ENCODE data around the gene DYNC1I1.

Gene DYNC1I1

DNA sequence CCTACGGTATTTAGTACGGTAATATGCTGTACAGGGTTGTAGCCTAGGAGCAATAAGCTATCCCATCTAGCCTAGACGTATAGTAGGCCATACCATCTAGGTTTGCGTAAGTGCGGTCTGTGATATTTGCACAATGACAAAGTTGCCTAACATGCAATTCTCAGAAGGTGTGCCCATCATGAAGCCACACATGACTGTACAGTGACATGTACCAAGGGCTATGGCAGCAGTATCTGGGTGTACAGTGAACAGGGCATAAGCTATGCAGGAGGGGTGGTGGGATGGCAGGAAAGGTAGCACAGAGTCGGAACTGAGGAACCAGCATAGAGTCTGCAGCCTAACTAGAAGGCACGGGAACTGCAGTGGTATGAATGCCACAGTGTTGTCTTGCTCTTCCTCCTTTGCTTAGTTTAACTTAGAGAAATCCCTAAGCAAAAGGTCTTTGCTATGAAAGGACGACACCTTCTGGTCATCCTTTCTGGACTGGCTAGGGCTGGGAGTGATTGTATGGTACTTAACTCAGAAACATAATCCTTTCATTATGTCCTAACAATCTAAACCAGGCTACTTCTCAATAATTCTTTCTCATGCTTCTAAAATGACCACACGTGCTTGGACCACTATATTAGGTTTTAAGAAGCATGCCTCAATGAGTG, 93.5 kb downstream of the DYNC1I1 start:
- no peak for DNase-seq

DNA sequence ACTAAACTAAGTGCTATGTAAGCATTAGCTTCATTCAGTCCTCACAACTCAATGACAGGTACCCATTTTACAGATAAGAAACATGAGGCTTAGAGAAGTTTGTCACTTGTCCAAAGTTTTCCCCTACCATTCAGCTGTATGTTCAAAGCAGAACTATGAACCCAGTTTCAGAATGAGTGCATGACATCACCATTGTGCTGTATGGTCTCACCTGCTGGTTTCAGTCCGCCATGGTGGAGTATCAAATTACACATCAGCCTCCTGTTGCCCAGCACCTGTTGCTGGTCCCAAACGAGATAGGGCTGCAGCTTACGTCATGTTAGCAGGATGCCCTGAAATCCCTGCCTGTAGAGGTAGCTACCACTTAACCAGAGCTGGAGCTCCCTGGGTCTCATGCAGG, 95.0 kb downstream of the DYNC1I1 start:
- no peak for DNase-seq

DNA sequence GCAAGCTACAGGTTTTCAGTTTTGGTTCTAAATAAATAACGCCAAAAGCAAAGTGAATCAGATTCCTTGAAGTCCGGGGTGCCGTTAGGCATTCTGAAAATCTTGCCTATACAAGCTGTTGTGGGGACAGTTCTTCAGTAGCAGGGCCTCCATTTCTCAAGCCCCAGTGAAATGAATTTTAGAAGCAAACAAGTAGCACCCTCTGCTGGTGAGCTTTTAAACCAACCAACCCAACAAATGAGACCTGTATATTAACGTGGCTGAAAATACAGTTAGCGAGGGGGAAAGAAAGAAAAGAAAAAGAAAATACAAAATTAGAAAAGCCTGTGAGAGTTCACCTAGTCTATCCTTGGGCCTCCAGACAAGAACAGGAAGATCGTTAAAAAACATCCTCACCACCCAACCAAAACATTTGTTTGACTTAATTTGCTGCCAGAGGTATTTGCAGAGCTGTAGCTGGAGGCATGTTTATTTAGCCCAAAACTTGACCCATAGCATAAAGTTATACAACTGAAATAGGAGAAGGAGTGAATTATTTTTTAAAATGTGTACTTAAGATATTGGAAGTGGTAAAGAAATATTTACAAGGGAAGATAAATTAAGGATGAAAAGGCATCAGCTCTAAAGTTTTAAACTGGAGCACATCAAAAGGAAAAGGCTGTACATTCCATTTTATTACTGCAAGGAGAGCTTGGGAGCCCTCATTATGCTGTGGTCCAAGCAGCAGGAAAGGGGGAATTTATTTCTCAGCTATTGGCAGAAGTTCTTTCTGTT, 98.9 kb downstream of the DYNC1I1 start:
- DNase-seq = no peak

DNA sequence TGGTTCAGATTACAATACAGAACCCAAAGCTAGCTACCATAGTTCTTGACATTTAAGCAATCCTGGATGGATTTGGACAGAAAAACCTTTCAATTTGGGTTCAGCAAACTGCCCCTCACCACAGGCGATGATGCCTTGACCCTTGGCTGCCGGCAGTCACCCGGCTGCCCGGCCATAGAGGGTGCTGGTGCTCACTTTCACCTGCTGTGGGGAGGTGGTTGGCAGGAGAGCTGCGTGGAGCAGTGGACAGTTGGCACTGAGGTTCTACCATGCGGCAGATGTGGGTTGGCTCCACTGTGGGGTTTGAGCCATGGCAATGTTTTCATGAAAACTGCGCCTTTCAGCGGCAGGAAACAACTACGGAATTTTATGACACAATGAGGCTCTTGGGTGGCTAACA, 99.5 kb downstream of the DYNC1I1 start:
- no peak for DNase-seq

DNA sequence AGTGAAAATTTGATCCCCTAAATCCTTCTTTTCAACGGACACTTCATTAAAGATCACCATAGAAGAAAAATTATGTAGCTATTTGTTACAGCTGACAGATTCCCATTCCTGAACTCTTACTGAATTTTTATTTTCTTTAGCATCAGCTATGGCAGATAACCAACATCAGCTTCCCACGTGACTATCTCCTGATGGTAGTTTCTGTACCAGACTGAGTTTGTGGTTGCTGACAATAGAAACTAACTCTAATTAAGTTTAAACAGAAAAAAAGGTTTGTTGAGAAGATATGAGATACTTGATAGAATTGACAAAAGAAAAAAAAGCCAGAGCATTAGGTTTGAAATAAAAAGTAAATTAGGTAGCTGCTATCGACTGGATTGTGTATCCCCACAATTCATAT, 101.8 kb downstream of the DYNC1I1 start:
- no peak for DNase-seq

DNA sequence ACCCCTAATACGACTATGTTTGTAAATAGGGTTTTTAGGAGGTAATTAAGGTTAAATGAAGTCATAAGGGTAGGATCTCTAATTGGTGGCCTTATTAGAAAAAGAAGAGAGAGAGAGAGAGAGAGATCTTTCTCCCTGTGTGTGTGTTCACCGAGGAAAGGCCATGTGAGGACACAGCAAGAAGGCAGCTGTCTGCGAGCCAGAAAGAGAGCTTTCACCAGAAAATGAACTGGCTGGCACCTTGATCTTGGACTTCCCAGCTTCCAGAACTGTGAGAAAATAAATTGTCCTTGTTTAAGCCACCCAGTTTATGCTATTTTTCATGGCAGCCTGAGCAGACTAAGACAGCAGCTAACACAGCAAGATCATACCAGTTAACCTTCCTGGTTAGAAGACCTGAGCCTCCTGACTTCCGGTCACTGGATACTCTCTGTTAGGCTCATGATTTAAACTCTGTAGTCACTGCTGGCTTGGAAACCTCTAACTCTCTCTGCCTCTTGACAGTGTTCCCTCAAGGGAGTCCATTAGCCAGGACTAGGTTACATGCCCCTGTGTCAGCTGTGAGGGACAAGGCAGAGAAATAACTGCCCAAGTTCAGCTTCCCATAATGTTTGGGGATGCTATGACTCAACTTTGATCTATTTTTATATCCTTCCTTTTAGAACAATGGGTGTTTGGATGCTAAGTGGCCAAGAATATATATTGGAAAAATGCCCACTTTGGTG, 102.3 kb downstream of the DYNC1I1 start:
- no peak for DNase-seq

DNA sequence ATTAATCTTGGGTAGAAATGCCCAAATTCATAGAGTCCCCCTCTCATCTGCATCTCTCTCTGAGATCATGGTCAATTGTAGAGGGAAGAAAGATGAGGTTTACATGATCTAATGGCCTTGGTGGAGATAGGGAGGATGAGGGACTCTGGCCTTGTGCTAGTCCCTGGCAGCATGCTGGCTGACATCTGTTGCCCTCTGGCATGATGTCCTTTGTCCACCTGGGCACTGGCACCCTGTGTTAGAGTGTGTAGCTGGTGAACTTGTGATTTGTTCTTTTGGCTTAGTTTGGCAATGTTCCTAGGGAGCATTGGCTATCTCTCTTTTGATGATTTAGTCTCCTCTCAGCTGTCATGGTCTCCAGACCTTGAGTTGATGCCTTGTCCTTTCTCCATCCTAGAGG, 103.2 kb downstream of the DYNC1I1 start:
- DNase-seq = no peak

DNA sequence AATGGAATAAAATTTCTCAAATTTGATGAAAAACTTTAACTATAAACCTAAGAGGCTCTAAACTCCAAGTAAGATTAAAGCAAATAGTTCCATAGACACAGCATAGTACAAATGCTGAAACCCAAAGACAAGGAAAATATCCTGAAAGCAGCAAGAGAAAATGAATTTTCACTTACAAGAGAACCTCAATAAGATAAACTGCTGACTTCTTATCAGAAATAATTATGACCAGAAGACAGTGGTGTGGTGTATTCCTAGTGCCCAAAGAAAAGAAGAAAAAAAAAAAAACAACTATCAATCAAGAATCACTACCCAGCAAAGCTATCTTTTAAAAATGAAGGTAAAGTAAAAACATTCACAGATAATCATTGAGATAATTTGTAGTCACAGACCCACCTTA, 106.3 kb downstream of the DYNC1I1 start:
- no peak for DNase-seq

DNA sequence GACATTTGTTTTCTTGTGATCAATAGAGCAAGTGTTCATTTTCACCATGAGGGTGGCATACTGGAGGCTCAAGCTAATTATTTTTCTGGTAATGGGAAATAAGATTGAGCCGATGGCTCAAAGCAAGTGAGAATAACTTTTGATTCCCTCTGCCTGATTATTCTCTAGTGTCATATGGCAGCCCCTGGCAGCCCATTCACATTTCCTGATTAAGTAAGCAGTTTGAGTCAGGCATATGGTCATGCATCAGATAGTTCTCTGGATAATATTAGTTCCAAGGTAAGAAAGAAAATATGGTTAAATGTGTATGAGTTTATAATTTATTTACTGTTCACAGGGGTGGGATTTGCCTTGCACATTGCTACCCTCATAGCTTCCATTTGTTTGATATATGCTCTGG, 109.2 kb downstream of the DYNC1I1 start:
- DNase-seq = no peak

DNA sequence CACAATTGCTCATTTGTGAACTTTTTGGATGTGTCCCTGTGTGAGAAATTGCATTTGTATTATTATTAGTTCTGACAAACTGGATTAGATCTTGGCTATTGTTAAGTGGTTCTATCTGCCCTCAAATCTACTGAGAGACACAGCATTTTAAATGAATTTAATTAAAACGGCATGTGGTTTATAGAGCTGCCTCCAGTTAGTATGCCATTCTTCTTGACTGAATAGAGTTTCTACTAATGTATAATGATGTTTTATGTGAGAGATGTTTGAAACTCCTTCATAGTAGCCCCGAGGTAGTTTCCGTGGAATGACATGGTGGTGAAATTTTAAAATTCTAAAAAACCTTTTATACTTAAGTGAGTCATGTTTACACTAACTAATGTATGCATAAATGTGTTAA, 110.9 kb downstream of the DYNC1I1 start:
- DNase-seq = no peak

DNA sequence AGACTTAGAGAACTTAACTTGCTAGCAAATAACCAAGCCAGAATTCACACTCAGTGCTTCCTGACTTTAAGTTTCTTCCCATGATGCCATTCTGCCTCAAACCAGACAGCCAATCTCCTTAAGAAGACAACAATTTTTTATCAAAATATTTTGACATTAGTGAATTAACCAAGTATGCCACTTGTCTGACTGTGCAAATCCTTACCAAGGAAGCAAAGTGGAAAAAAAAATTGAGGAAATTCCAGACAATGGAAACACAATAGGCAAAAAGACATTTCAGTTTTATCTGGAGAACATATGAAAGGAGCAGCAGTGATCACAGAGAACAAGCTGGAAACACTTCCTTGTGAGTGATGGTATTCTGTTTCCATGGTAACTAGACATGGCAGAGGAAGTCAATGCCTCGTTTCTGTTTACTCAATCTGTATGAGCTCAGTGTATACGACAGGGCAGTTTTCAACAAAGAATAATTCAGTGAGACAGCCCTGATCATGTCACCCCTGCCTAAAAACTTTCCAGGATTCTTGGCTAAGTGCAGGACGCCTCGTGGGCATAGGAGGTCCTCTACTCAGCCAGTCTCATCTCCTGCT, 114.2 kb downstream of the DYNC1I1 start:
- DNase-seq = no peak

DNA sequence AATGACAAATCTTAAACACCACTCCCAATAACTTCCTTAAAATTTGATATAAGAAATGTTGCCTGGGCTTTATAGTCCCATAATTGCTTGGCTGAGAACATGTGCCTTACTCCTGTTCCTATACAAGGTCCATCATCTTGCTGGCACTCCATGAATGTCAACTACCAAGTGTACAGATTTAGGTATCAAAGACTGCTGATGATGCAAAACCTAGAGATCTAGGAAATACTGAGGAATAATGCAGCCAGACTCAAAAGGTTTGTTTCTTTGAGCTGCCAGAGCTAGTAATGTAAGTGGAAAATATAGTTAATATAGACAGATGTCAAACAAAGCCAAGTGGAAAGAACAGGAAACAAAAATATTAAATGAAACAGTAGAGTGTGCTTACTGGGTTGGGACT, 121.1 kb downstream of the DYNC1I1 start:
- no peak for DNase-seq

DNA sequence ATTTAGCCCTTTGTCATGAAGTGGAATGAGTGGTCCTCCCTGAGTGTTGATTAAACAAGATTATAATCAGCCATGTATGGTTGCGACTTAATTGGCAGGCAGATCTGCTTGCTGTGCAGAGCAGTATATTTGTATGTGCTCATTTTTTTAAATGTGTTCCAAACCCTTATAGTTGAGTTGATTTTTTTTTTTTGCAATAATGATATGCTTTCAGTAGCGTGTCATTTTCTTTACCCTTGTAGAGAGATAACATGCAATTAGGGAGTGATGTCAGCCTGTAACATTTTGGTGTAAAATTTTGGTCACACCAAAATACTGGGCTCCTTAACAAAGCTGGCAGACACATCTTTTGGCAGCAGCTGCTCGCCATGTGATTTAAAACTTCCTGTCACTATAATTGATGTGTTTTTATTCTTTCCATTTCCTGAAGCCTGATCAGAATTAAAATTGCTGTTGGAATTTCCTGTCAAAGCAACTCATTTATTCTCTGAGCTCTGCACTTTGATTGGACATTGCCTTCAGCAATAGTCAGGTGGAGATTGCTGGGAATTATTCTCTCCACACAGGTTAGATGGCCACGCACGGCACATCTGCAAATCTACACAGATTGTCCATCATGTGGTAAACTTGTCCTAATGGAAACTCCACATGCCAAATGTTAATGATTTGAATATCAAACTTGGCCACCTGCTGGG, 125.3 kb downstream of the DYNC1I1 start:
- DNase-seq = no peak

DNA sequence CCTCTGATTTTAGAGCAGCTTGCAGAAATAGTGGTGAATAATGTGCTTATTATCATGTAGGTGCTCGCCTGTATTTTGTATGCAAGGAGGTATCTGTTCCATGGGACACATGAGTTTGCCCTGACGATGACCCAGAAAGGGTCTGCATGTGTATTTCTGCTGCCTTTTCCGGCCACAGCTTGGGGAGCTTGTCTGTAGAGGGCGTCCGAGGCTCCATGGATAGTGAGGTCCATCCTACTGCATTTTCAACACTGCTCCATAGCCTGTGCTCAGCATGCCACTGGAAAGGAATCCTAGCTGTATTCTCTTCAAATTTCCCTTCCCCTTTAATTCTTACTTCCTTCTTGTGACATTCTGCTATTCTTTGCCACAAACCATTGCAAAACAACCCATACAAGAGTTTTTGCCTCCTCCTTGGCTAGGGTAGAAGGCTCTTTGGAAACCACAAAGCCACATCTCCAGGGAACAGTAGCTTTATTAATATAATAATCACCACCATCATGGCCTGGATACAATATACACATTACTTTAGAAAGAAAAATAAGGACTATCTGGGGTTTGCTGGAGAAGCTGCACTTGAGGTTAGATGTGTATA, 127.7 kb downstream of the DYNC1I1 start:
- DNase-seq = no peak

DNA sequence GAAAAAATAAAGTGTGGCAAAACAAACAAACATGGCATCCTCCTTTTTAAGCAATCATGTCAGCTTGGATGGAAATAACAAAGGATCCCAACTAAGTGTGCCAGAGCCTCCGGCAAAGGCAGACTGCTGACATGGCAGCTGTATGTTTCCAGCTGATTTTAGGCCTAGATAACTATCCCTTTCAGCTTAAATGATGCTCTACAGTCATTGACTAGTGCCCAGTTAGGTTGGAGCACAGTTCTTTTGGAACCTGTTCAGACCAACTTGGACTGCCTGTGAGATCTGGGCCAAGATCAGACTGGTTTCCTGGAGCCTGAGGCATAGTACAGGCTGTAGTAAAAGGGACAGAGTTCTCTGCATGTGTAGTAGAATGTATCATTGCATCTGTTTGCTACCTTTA, 128.7 kb downstream of the DYNC1I1 start:
- no peak for DNase-seq

DNA sequence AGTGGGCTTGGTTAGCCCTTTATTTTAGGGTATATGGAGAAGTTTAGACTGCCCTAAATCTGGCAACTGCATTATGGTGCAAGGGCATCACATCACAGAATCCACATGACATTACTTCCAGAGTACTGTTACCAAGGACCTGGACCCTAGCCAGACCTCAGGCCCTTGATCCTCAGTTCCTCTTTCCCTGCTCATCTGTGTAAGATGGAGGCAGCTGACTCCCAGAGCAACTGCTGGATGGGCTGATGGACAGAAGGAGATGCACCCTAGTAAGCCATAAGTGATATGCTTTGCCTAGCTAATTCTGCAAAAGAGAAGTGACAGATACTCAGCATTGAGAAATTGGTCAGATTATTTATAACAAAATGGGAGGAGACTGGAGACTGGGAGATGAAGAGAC, 131.7 kb downstream of the DYNC1I1 start:
- DNase-seq = no peak

DNA sequence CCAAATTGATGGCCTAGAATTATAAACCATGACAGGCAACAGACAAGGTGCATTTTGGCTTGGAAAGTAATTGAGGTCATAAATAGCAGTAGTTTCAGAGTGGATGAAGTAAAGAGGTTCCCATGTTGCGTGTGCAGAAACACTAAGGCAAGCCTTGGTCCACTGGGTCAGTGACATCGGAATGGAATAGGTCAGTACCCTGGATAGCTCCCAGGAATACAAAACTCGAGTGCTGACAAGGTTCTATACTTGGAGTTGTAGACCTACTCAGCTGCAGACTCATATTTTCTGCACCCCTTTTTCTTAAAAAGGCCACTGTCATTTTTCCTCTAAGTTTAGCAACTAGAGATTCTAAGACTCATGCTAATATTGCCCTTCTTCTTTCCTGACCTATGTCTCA, 132.8 kb downstream of the DYNC1I1 start:
- no peak for DNase-seq

DNA sequence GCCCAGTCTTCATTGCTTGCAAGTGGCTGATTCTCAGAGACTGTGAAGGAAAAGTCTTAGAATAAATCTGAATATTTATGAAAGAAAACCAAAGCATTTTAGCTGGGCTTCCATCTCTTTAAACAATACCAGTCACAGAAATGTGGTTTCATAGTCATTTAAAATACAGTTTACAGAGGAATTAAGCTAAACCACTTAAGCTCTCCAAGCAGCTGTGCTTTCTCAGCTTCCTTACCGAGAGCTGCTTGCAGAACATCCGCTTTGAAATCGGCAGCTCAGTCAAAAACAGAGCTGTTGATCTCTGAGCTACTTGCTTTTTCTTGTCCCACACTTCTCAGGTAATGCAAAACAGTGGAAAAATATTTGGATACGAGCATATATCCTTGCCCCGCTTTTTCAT, 134.5 kb downstream of the DYNC1I1 start:
- DNase-seq = no peak

DNA sequence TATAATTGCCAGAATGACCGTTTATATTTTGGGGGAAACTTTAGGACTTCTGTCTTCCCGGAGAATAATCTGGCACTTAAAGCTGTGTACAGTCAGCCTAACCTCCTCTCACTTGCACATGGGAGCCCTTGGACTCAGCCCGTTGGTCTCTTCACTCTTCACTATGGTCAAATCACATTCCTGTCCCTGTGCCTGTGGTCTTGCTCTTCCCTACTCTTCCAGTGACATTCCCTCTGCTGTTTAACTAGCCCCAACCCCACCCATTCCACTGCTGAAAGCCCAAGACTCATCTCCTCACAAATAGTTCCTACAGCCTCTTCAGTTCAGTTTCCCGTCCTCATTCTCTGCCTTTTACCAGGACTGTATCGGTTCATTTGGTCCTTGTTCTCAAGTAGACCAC, 135.0 kb downstream of the DYNC1I1 start:
- no peak for DNase-seq

DNA sequence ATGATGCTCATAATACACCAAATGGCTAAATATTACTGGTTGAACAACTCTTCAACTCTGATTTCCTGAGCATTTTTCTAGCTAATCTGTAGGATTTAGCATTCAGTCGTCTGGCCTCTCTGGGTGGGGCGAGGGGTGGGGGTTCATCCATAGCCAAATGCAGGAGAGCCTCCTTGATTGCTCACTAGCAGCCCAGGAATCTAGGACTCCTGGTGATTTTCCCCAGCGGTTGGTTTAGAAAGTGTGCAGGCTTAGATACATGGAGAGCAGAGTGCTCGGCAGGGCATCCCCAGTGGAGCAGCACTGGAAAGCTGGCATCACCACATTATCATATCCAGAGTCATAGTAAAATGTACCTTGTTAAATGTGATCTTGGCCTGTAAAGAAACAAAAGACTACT, 136.1 kb downstream of the DYNC1I1 start:
- DNase-seq = no peak

DNA sequence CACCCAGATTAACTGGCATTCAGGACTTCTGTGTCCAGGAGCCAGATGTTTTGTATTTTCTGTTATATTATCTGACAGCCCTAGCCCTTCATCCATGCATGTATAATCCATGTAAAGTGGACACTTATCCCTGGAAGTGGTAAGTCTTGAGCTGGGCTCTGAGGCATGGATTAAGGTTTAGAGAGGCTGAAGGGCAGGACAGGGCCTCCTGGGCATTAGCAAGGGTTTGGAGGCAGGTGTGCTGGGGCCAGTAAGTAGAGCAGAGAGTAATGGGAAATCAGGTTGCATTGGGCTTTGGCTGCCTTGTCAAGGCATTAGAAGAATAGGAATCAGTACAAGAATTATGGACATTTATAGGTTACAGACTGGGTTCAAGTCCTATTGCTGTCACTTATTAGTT, 138.0 kb downstream of the DYNC1I1 start:
- DNase-seq = no peak

DNA sequence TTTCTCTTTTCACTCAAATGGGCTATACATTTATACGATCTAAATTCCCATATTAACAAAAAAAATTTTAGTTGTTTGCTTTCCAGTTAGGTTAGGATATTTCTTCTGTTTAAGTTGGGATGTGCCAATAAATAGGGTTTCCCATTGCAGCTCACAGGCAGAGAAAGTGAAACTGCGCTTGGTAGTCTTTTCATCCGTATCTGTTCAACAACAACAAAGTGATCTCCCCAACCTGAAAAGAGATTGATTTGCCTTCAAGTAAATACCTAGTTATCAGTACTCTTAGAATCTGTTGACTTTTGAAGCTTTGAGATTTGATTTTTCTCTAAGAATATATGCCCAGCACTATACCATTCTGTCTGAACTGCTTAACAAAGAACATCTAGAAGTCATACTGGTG, 143.4 kb downstream of the DYNC1I1 start:
- no peak for DNase-seq
